ENCODE results near the gene SMG7. TPM values are rescaled to one million over a fixed set of nuclear protein-coding genes. Genes with fewer than 3 reads are reported as not detected.

SMG7 gene
- total and polyA plus RNA-seq, 12 donors: 16.0 to 46.6 (median 37.8) TPM

GRCh38 chr1:183600634-183601033 lies 128.3 kb downstream of the SMG7 start:
- ATAC-seq (peak in 1 of 8 donors; percentile 24), DNase-seq (no peak)
- no peak for TF ChIP-seq CTCF (IDR thresholded peaks at IDR 0.05)
- Histone ChIP-seq H3K36me3 (no peaks in the 10 kb centered on the region), H3K9me3 (no peaks in the 10 kb centered on the region), H3K27me3 (no peaks in the 10 kb centered on the region), H3K27ac (peak overlapping the region in 2 of 10 donors; percentile 15 to 87), H3K4me3 (no peak overlapping the region), H3K4me1 (peaks cover 0 to 61% (median 5%) of the 10 kb centered on the region in 9 donors)
- WGBS, 2 donors: 87 to 92% methylated on average over 3 of the region's 3 CpGs
- intact Hi-C loops (cut with DNase I): no loop called here

DNA sequence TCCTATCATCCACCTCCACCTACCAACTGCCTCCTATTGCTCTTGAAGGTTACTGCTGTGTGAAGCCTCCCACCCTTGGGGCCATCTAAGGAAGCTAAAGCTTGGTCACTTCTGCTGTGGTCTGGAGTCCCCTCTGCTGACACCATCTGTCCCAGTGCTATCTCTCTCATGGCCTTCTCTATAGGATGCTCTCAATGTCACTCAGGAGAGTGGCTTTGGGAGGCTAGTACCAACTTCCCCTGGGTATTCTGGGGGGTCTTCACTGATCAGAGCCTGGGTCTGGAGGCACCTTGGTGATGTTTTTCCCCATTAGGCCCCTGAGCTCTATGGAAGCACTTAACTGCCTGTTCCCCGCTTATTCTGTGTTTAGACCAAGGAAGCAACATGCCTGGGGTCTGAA lies 130.2 kb downstream of the SMG7 start:
- Histone ChIP-seq H3K4me1 (peaks cover 0 to 73% (median 5%) of the 10 kb centered on the region in 9 donors), H3K27me3 (no peaks in the 10 kb centered on the region), H3K9me3 (no peaks in the 10 kb centered on the region), H3K27ac (peak overlapping the region in 1 of 10 donors; percentile 87), H3K4me3 (no peak overlapping the region), H3K36me3 (no peaks in the 10 kb centered on the region)
- TF ChIP-seq CTCF (IDR thresholded peaks at IDR 0.05): no peak
- WGBS, 2 donors: 100% methylated on average over 1 of the region's 1 CpG
- DNase-seq: no peak
- intact Hi-C loops (cut with DNase I): no loop called here
- no peak for ATAC-seq

Other genes with a start within 250 kb of the SMG7 start
- 1 to 10 TPM; 1.5 to 5.8 (median 2.3) TPM for gene NMNAT2, start 54.1 kb upstream of the SMG7 start, total RNA-seq
- under 1 TPM; 0.23 to 0.73 TPM for gene NMNAT2, start 54.1 kb upstream of the SMG7 start, polyA plus RNA-seq
- gene NCF2, start 118.0 kb downstream of the SMG7 start, total RNA-seq: 10 to 100 TPM in 1 of 10 donors, 1 to 10 TPM in 9; 2.2 to 29.7 (median 5.0) TPM
- 1 to 10 TPM; 1.8 to 2.5 TPM for gene NCF2, start 118.0 kb downstream of the SMG7 start, polyA plus RNA-seq
- gene ARPC5, start 163.3 kb downstream of the SMG7 start, total RNA-seq: 10 to 100 TPM; 23.8 to 60.2 (median 28.1) TPM
- gene ARPC5, start 163.3 kb downstream of the SMG7 start, polyA plus RNA-seq: 10 to 100 TPM; 42.4 to 57.8 TPM
- gene APOBEC4, start 180.8 kb downstream of the SMG7 start, total RNA-seq: not detected
- not detected for gene APOBEC4, start 180.8 kb downstream of the SMG7 start, polyA plus RNA-seq

Measured in heart right ventricle (tissue), 16 donors.